Tongue (tissue), 2 donors: ENCODE data around the gene RSL1D1. TPM values are rescaled to one million over a fixed set of nuclear protein-coding genes. Genes with fewer than 3 reads are reported as not detected.

ENCODE experiments used
- DNase-seq: peaks from one replicate; pipeline ENCODE4 v3.0.0-alpha.2; 2015
- total RNA-seq: library from RNA; depleted of rRNA; stranded (reverse); fragments of >200 nt; gene quantifications from one replicate; pipeline ENCODE4 v1.2.3, GENCODE V29; 2014

The RSL1D1 gene
- 202 TPM for total RNA-seq

DNA sequence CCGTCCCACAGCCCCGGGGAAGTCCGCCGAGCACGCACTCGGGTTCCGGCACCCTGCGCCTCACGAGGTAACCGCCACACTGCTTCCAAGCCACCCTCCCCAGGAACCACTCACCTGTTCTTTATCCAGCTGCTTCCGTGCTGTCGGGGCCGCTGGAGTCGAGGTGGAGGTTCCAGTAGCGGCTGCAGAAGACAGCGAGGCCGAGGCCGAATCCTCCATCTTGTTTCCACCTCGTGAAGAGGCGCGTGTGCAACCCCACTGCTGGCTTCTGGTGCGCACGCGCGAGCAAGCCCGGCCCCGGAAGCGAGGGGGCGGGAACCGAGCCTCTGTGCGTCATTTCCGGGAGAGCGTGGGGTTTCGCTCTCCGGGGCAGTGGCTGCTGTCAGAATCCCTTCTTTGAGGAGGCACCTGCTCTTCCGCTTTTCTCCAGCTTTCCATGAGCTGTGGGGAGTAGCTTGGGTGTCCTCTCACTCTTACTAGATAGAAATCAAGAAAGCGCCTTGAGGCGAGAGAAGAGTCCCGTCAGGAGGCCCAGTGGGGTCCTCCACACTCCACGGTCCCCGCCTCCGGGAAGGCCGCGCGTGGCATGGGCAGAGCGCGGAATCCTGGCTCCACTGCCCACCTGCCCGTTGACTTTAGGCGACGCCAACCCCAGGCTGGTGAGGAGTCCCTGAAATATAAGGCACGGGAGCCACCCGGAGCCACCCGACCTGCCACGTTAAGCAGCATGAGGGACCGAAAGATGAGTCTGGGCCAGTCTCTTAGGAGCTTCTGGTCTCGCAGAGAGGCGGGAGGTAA, at the start of gene RSL1D1:
Gene RSL1D1, minus strand, starts transcription at position 249 of the 798 bp plus-strand sequence. Its CDS starts 30 bp downstream, at position 219.
- DNase-seq: peak; percentile 98

DNA sequence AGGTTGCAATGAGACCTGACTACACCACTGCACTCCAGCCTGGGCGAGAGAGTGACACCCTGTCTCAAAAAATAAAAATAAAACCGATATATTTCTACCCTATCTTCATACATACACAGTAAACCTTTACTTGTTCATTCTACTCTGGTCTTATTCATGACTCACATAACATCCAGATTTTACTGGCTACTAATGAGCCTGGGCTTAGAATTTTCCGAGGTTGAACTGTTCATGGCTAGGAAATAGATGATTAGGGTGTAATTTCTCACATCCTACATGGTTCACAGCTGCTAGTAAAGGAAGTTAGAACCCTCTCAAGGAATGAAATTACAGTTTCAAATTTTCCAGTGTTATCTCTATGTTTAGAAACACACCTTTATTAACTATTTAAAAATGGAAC, 49.7 kb upstream of the RSL1D1 start:
- no peak for DNase-seq

DNA sequence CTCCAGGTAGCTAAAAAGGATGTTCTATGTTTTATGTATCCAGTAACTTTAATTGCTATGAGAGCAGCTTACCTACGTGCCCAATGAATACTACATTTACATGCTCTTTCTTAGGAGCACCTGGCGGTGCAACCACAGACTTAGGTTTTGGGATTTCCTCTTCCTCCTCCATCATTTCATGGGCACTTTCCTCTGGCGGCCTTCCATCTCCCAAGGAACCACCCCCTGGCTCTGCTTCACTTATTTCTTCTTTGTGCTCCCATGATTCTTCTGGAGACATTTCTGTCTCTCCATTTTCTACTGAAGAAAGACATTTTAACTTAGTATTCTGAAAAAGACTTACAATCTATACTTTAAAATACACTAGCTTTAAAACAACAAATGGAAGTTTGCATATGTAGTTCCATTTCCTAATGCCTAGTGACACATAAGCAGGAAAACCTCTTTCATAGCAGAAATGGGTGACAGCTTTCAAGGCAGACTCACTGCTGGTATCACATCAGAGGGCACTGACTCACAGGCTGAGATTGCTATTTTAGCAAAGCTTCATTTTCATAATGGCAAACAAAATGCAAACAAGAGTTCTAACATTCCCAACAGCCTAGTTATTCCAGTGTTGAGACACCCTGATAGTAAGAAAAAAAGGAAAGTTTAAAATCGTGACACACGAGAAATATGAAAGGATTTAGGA, 45.3 kb upstream of the RSL1D1 start:
- no peak for DNase-seq

DNA sequence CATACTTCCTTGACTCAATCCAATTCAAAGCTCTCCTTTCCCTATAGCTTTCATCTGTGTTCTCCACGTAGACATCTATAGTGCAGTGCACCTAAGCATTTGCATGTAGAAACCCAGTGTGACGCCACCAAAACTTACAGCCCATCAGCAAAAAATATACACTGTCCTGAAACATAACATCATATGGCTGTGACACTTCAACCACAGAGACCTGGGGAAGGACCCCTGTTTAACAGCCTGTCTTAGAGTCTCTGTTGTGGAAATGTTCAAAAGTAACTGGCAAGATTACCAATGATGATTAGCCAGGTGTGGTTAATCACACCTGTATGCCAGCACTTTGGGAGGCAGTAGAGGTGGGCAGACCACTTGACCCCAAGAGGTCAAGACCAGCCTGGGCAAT, 42.2 kb upstream of the RSL1D1 start:
- DNase-seq: no peak

DNA sequence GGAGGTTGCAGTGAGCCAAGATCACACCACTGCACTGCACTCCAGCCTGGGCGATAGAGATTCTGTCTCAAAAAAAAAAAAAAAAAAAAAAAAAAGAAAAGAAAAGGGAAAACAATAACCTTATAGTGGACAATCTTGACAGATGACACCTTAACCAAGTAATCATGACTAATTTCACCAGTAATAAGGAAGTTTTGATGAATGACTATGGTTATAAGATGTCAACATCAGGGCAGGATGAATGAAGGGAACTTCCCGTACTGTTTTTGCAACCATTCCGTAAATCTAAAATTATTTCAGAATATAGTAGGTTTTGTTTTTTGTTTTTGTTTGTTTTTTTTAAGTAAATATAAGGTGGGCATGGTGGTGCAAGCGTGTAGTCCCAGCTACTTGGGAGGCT, 41.4 kb upstream of the RSL1D1 start:
- no peak for DNase-seq

DNA sequence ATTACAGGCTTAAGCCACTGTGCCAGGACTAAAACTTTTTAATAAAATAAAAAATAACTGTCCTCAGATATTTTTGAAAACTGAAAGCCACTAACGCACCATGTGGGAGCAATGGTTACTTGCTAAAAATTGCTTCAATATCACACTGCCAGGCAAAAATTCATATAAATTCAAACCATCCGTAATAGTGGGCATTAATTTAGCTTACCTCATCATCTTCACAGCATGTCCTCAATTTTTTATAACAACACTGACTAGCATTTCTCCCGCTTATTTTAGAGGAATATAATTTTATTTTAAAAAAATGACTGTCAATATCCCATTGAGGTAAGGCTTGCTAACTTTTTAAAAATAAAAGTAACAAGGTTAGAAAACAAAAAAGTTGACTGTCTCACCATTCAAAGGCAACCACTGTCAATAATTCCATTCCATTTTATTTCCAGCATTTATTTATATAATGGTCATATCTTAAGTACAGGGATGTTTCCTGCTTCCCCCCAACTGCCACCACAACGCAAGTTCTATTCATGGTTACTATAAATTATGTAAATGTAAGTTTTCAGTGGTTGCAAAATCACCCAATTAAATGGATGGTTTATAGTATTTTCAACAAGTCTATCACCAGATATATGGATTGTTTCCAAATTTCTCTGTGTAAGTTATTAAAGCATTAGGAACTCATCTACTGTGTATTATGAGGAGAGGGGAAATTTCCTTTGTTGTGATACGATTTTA, 39.1 kb upstream of the RSL1D1 start:
- DNase-seq: no peak

DNA sequence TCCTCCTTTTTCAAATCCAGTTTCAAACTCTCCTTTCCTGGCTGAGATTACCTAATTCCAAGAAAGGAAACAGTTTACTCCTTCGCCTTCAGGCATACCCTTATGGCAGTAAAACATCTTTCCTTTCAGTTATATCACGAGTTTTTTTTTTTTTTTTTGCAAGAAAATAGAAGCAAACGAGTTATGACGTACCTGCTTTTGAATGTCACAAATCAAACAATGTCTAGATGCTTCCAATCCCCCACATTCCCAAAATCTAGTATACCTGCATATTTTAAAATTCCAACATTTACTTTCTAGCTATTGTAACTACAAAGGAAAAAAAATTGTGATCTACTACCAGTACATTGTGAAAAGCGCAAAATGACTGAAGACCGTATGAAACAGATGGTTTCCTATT, 35.5 kb upstream of the RSL1D1 start:
- DNase-seq: no peak

DNA sequence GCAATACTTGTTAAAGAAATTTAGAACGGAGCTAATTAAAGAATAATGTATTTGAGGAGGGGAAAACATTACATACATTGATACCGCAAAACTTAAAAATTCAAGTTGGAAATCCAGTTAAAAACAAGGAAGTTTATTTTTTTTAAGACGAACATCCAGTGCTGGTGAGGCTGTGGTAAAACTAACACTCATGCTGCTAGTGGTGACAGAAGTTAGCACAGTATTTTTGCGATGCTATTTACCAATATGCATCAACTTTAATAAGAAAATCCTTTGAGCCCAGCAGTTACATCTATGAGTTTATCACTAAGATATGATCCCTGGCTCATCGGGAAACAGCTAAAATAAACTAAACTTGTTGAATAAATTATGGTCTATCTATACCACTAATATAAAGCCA, 32.7 kb upstream of the RSL1D1 start:
- no peak for DNase-seq

DNA sequence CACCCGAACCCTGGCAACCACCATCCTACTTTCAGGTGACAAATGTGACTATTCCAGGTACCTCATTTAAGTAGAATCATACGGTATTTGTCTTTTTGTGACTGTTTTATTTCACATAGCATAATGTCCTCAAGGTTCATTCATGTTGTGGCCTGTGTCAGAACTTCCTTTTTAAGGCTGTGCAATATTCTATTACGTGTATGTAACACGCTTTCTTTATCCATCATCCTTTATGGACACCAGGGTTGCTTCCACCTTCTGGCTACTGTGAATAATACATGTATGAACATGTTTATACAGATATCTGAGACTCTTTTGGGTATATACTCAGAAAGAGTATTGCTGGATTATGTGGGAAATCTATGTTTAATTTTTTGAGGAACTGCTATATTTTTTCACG, 28.7 kb upstream of the RSL1D1 start:
- no peak for DNase-seq

DNA sequence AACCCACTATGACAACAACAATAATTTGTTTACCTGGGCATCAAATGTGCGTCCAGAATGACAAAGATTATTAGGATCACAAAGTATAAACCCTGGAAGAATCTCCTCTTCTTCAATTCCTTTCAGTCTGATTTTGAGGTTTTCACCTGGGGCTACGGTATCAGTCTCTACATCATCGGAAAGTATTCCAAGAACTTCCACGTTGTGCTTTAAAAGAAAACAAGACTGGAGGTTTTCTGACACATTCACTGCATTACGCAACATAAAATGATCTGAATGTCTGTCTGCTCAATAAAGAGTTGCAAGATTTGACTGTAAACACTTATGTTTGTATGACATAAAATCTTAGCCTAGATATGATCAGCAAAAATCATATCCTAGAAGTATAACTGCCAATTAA, 26.0 kb upstream of the RSL1D1 start:
- no peak for DNase-seq

DNA sequence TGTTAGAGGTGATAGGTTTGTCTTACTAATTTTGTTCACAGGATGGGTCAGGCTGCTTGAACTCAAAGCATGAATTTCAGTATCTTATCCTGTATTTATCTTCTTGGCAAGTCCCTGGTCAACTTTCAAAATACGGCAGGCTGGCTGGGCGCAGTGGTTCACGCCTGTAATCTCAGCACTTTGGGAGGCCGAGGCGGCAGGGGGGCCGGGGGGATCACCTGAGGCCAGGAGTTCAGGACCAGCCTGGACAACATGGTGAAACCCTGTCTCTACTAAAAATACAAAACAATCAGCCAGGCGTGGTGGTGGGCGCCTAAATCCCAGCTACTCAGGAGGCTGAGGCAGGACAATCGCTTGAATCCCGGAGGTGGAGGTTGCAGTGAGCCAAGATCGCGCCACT, 25.0 kb upstream of the RSL1D1 start:
- DNase-seq: no peak

DNA sequence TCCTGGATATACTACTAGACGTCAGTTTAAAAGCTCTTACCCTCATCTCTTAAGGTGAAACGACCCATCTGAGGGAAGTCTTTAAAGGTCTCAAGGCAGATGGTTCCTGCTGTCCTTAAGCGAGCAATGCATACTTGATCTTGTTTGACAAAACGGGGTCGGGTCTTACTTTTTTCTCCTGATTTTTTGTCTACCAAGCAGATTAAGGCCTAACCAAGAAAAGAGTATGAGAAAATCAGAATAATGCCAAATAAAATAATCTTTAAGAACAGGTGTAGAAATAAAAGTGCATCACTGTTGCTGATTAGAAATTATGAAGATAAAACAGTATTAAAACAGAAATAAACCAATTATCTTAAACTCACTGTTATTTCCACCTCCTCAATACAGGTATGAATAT, 24.4 kb upstream of the RSL1D1 start:
- DNase-seq: no peak

DNA sequence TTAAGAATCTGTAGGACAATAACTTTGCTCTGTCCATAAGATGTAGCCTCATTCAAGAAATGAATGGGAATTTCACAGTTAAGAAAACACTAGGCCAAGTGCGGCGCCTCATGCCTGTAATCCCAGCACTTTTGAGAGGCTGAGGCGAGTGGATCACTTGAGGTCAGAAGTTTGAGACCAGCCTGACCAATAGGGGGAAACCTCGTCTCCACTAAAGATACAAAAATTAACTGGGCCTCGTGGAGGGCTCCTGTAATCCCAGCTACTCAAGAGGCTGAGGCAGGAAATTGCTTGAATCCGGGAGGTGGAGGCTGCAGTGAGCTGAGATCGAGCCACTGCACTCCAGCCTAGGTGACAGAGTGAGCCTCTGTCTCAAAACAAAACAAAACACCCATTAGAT, 19.9 kb upstream of the RSL1D1 start:
- DNase-seq: peak; percentile 9

DNA sequence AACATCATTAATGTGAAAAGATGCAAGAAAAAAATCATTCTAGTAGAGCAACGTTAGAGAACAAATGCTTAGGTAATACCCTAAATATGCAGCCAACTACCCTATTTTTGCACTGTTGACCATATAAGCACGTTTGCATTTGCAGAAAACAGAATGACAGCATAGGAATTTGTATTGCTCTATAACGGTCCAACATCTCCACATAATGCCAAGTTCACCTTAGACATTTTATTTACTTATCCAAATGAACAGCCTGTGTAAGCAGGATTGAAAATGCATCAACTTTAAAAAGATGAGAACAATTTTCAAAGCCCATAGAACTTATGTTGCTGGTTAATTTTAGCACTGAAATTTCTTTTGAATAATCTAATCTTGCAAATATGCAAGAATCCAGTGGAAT, 19.1 kb upstream of the RSL1D1 start:
- DNase-seq: no peak

DNA sequence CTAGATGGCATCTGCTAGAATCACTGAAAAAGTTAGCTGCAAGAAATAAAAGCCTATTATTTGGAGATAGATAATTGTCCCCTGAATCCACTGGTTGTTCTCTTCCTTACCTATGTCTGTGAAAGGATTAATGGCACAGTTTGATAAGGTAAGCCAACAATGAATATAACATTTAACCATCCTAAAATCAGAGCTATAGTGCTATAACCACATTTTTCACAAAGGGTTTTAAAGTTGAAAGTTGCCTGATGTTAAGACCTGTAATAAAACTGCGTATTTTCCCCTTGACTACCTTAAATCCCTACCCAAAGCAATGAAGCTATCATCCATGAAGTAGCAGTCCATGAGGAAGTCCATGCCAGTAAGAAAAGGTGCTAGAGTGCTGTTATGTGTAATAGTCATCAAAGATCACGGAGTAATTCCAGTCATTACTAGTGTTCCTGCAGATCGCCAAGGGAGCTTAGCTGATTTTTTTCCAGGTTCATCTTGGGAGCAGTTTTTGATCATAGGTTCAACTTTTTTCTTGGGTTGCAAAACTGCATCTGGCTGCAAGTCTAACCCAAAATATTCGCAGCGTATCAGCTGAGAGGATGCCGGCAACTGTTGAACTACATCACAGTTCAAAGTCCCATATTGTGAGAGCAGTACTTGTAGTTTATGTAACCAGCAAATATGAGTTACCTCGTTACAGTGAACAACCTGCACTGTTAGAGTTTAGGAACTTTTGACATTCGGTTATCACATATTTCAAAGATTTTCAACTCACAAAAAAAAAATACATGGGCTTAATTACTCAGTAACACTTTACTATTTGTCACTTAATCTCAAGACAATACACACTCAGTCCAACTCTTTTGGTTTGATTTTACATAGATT, 18.2 kb upstream of the RSL1D1 start:
- no peak for DNase-seq

DNA sequence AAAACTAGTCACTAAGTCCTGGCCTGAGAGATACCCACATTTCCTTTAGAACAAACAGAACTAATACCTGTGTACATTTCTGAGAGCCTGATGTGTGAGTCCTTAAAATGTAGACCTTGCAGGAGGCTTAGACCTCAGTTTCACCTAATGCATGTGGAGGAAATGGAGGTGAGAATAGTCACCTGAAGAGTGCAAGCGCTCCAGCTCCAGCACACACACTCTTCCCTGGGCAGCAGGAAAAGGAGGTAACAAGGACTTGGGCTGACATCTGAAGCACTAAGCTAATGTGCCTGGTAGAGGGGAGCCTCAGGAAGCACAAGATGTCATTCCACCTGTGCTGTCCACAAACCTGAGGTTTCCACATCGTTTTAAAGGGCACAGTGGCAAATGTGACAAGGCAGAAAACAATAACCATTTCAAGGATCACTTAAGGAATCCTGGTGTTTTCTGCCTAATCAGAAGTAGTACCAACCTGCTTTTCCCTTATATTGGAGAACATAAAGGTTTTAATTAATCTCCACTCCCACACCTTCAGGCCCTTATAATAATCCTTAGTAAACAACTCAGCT, 17.2 kb upstream of the RSL1D1 start:
- no peak for DNase-seq

DNA sequence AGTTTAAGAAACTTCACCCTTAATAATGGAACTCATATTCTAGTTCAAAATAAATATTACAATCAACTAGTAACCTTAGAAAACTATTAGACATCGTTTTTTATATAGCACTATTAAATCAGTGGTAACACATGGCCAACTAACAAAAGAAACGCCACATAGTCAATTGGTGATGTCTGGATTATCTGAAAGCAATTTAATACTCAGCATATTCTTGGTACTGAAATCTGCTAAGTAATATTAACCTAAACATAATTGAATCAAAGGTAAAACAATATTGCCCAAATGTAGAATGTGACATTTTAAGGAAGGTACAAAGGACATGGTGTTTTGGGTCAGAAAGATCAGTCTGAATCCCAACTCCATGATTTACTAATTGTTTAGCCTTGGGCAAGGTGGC, 11.1 kb upstream of the RSL1D1 start:
- DNase-seq: no peak

DNA sequence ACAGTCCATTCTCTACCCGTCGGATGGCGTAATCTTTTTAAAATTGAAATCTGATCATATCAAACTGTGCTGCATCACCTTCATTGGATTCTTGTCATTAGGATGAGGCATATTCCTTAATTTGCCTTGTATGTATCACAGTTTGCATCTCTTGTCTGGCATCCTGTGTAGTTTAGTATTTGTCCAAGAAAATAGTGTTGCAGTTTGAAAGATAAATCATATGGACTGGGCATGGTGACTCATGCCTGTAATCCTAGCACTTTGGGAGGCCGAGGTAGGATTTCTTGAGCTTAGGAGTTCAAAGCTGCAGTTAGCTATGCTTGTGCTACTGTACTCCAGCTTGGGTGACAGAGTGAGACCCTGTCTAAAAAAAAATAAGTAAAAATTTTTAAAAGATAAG, 5.8 kb upstream of the RSL1D1 start:
- no peak for DNase-seq

DNA sequence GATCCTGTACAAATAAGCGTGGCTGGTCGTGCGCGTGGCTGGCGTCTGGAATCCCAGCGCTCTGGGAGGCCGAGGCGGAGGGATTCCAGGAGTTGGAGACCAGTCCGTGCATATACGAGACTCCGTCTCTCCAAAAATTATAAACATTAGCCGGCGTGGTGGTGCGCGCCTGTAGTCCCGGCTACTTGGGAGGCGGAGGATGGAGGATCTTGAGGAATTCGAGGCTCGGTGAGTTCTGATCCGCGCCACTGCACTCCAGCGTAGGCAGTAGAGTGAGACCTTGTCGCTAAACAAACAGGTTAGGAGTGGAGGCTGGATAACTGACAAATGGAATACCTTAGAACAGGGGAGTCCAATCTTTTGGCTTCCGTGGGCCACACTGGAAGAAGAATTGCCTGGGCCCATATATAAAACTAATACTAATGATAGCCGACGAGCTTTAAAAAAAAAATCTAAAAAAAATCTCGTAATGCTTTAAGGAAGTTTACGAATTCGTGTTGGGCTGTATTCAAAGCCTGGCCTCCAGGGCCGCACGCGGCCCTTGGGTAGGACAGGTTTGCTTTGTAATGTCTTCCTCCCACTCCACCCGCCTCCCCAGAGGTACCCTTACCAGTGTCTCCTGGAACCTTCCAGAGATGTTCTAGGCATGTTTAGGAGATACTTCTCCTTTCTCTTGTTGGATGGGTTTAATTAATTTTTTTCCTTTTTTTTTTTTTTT, 909 bp upstream of the RSL1D1 start:
- DNase-seq: no peak

DNA sequence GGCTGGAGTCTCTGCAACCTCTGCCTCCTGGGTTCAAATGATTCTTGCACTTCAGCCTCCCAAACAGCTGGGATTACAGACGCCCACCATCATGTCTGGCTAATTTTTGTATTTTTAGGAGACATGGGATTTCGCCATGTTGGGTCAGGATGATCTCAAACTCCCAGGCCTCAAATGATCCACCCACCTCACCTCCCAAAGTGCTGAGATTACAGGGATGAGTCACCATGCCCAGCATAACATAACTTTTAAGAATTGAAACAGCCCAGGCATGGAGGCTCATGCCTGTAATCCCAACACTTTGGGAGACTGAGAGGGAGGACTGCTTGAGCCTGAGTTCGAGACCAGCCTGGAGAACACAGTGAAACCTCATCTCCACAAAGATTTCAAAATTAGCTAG, 2.5 kb downstream of the RSL1D1 start:
- no peak for DNase-seq

DNA sequence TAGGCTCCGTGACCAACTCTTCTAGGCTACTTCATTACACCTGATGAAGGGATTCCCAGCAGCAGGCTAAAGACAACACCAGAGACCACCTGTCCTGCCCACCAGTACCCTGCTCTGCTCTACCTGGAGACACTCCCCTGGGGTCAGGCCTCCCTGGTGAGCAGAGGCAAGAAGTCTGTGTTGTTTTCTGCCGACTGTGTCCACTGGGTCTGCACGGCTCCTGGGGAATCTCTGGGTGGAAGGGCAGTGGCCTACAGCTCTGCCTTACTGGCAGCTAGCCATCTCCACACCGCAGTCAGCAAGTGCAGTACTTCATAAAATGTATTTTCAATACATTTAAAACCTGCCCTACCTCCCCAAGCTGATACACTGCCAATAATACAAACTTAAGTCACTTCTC, 6.8 kb downstream of the RSL1D1 start:
- no peak for DNase-seq
